SU-DHL-6 (cell line): ENCODE data around the gene PLXNB1.

ENCODE experiments used
- CTCF ChIP-seq: fragments of 200-600 bp; sonication (generic); IDR thresholded peaks from one replicate; pipeline ENCODE4 v1.5.1; 2017; ENCODE audit warnings: antibody characterized with exemption, mild to moderate bottlenecking, low read length, moderate library complexity; ENCODE audit not compliant: insufficient read depth, poor library complexity, severe bottlenecking
- EZH2phosphoT487 ChIP-seq: fragments of 200-600 bp; sonication (generic), shearing (Covaris generic); conservative IDR thresholded peaks from 2 replicates; pipeline ENCODE4 v1.6.1; 2018; ENCODE audit warnings: mild to moderate bottlenecking, antibody characterized with exemption, low read length, moderate library complexity, mixed read lengths

GRCh38 chr3:48475188-48475587 lies 45.3 kb upstream of the PLXNB1 start:
- TF ChIP-seq EZH2phosphoT487 (no peak), CTCF (no peak)
